Measurements from ENCODE around the gene FABP3. TPM values are rescaled to one million over a fixed set of nuclear protein-coding genes. Genes with fewer than 3 reads are reported as not detected.

Gene FABP3
- total and polyA plus RNA-seq, 2 of the 13 experiments (the other 11 are each of a cell fraction or from before 2014, with no cell fraction given): 0.21 to 0.24 TPM

DNA sequence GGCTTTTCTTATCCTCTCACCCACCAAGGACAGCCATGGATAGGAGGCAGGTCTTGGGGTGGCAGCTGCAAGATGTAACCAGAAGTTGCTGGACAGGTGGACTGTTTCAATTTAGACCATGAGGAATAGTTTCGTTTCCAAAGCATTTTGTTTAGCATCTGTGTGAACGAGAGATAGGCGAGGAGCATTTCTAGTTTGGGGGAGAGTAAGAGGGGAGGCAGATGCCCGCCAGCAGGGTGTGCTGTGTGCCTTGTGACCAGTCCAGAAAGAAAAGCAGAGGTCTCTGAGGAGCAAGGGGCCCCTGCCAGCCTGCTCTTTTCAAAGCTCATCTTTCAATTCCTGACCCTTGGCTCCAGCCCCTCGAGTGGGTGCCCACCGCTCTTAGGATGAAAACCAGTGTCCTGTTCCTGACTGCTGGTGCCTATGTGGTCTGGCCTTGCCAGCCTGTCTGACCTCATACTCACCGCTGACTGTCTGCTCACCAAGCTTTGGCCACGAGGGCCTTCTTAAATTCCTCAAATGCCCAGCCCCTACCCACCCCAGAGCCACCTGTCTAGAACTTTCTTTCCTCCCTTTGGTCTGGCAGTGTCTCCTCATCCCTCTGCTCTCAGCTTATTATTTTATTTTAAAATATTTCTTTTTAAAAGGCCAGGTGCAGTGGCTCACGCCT is 48.6 kb upstream of the FABP3 start (continued):
- TF ChIP-seq LCORL (IDR thresholded peaks at IDR 0.05) (no peak), LCORL (CRISPR knock-in tag; IDR thresholded peaks at IDR 0.05) (no peak), ATRX (CRISPR knock-in tag; IDR thresholded peaks at IDR 0.05; ENCODE audit: borderline replicate concordance) (no peak), CREM (IDR thresholded peaks at IDR 0.05) (no peak), CREM (CRISPR knock-in tag; IDR thresholded peaks at IDR 0.05) (no peak), AGO1 (IDR thresholded peaks at IDR 0.05; ENCODE audit: low read depth, low read length, poor library complexity, severe bottlenecking) (no peak), ZKSCAN5 (CRISPR knock-in tag; IDR thresholded peaks at IDR 0.05) (no peak), ZNF34 (CRISPR knock-in tag; IDR thresholded peaks at IDR 0.05; ENCODE audit: borderline replicate concordance) (no peak), ZNF569 (CRISPR knock-in tag; IDR thresholded peaks at IDR 0.05; ENCODE audit: borderline replicate concordance) (no peak), HNRNPH1 (optimal IDR thresholded peaks at IDR 0.05; ENCODE audit: low read depth, low read length) (no peak), TSC22D2 (CRISPR knock-in tag; IDR thresholded peaks at IDR 0.05; ENCODE audit: borderline replicate concordance) (no peak), SKI (IDR thresholded peaks at IDR 0.05; ENCODE audit: partially characterized antibody) (no peak)
- TF ChIP-seq, protein P1, sequence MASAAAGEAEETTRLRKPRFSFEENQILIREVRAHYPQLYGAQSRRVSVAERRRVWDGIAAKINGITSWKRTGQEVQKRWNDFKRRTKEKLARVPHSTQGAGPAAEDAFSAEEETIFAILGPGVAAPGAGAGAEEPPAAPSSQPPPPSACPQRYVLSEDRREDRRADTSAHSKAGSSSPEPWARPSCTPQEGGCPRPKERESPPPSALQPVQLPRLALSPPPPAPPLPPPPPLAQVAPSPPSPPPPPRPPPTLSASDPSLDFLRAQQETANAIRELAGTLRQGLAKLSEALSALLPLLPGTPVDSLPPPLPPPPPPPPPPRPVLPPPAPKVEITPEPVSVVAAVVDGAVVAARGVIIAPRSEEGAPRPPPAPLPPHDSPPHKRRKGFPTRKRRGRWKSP (CRISPR knock-in tag; IDR thresholded peaks at IDR 0.05): no peak
- TF ChIP-seq, protein P2, sequence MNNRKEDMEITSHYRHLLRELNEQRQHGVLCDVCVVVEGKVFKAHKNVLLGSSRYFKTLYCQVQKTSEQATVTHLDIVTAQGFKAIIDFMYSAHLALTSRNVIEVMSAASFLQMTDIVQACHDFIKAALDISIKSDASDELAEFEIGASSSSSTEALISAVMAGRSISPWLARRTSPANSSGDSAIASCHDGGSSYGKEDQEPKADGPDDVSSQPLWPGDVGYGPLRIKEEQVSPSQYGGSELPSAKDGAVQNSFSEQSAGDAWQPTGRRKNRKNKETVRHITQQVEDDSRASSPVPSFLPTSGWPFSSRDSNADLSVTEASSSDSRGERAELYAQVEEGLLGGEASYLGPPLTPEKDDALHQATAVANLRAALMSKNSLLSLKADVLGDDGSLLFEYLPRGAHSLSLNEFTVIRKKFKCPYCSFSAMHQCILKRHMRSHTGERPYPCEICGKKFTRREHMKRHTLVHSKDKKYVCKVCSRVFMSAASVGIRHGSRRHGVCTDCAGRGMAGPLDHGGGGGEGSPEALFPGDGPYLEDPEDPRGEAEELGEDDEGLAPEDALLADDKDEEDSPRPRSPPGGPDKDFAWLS (CRISPR knock-in tag; IDR thresholded peaks at IDR 0.05; ENCODE audit: borderline replicate concordance): no peak
- TF ChIP-seq, protein P3, sequence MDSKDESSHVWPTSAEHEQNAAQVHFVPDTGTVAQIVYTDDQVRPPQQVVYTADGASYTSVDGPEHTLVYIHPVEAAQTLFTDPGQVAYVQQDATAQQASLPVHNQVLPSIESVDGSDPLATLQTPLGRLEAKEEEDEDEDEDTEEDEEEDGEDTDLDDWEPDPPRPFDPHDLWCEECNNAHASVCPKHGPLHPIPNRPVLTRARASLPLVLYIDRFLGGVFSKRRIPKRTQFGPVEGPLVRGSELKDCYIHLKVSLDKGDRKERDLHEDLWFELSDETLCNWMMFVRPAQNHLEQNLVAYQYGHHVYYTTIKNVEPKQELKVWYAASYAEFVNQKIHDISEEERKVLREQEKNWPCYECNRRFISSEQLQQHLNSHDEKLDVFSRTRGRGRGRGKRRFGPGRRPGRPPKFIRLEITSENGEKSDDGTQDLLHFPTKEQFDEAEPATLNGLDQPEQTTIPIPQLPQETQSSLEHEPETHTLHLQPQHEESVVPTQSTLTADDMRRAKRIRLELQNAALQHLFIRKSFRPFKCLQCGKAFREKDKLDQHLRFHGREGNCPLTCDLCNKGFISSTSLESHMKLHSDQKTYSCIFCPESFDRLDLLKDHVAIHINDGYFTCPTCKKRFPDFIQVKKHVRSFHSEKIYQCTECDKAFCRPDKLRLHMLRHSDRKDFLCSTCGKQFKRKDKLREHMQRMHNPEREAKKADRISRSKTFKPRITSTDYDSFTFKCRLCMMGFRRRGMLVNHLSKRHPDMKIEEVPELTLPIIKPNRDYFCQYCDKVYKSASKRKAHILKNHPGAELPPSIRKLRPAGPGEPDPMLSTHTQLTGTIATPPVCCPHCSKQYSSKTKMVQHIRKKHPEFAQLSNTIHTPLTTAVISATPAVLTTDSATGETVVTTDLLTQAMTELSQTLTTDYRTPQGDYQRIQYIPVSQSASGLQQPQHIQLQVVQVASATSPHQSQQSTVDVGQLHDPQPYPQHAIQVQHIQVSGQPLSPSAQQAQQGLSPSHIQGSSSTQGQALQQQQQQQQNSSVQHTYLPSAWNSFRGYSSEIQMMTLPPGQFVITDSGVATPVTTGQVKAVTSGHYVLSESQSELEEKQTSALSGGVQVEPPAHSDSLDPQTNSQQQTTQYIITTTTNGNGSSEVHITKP (CRISPR knock-in tag; IDR thresholded peaks at IDR 0.05; ENCODE audit: low read depth): no peak
- TF ChIP-seq, protein P4, sequence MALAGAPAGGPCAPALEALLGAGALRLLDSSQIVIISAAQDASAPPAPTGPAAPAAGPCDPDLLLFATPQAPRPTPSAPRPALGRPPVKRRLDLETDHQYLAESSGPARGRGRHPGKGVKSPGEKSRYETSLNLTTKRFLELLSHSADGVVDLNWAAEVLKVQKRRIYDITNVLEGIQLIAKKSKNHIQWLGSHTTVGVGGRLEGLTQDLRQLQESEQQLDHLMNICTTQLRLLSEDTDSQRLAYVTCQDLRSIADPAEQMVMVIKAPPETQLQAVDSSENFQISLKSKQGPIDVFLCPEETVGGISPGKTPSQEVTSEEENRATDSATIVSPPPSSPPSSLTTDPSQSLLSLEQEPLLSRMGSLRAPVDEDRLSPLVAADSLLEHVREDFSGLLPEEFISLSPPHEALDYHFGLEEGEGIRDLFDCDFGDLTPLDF (CRISPR knock-in tag; IDR thresholded peaks at IDR 0.05): no peak
- TF ChIP-seq, protein P5, sequence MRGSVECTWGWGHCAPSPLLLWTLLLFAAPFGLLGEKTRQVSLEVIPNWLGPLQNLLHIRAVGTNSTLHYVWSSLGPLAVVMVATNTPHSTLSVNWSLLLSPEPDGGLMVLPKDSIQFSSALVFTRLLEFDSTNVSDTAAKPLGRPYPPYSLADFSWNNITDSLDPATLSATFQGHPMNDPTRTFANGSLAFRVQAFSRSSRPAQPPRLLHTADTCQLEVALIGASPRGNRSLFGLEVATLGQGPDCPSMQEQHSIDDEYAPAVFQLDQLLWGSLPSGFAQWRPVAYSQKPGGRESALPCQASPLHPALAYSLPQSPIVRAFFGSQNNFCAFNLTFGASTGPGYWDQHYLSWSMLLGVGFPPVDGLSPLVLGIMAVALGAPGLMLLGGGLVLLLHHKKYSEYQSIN (CRISPR knock-in tag; IDR thresholded peaks at IDR 0.05; ENCODE audit: borderline replicate concordance): no peak
